Ishikawa (cell line): ENCODE data around the gene ZBTB8B.

Experiments
- CEBPB ChIP-seq: IDR thresholded peaks from 2 replicates; pipeline ENCODE4 v1.6.1; 2012
- CREB1 ChIP-seq: IDR thresholded peaks from 2 replicates; pipeline ENCODE4 v1.6.1; 2012; ENCODE audit warnings: low read depth
- EGR1 ChIP-seq: IDR thresholded peaks from 2 replicates; pipeline ENCODE4 v1.6.1; 2012
- EP300 ChIP-seq: IDR thresholded peaks from 2 replicates; pipeline ENCODE4 v1.6.1; 2012; ENCODE audit warnings: borderline replicate concordance
- FOXM1 ChIP-seq: IDR thresholded peaks from 2 replicates; pipeline ENCODE4 v1.6.1; 2012; ENCODE audit warnings: low read depth, borderline replicate concordance
- NFIC ChIP-seq: IDR thresholded peaks from 2 replicates; pipeline ENCODE4 v1.6.1; 2012
- RAD21 ChIP-seq: IDR thresholded peaks from 2 replicates; pipeline ENCODE4 v1.6.1; 2012; ENCODE audit warnings: low read depth
- TAF1 ChIP-seq: IDR thresholded peaks from 2 replicates; pipeline ENCODE4 v1.6.1; 2012; ENCODE audit warnings: low read depth, mild to moderate bottlenecking
- TCF12 ChIP-seq: IDR thresholded peaks from 2 replicates; pipeline ENCODE4 v1.6.1; 2012; ENCODE audit warnings: low read depth
- TEAD4 ChIP-seq: IDR thresholded peaks from 2 replicates; pipeline ENCODE4 v1.6.1; 2012
- YY1 ChIP-seq: IDR thresholded peaks from 2 replicates; pipeline ENCODE4 v1.6.1; 2012; ENCODE audit warnings: low read depth
- ZBTB7A ChIP-seq: IDR thresholded peaks from 2 replicates; pipeline ENCODE4 v1.6.1; 2012; ENCODE audit warnings: low read depth
- TF ChIP-seq, protein P1 (sequence below): IDR thresholded peaks from 2 replicates; pipeline ENCODE4 v1.6.1; 2012
- TF ChIP-seq, protein P2 (sequence below): IDR thresholded peaks from 2 replicates; pipeline ENCODE4 v1.6.1; 2012
- TF ChIP-seq, protein P3 (sequence below): IDR thresholded peaks from 2 replicates; pipeline ENCODE4 v1.6.1; 2012; ENCODE audit warnings: low read depth, mild to moderate bottlenecking

Gene ZBTB8B

DNA sequence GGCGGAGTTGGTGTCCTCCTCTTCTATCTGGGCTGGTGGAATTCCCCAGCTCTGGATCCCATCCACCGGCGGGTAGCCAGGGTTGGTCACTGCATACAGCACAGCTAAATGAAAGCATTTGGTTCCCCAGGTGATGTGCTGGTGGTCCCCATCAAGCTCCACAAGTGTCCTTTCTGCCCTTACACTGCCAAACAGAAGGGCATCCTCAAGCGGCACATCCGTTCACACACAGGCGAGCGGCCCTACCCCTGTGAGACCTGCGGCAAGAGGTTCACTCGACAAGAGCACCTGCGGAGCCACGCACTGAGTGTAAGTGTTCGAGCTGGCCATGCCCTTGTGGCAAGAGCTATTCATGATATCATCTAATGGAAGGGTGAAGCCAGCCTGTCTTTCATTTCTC, 15.9 kb downstream of the ZBTB8B start:
- no peak for TF ChIP-seq FOXM1
- TF ChIP-seq YY1, result no peak
- no peak for TF ChIP-seq CREB1
- no peak for TF ChIP-seq TCF12
- TF ChIP-seq, protein P1, sequence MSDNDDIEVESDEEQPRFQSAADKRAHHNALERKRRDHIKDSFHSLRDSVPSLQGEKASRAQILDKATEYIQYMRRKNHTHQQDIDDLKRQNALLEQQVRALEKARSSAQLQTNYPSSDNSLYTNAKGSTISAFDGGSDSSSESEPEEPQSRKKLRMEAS, result no peak
- TF ChIP-seq TAF1, result no peak
- TF ChIP-seq, protein P2, sequence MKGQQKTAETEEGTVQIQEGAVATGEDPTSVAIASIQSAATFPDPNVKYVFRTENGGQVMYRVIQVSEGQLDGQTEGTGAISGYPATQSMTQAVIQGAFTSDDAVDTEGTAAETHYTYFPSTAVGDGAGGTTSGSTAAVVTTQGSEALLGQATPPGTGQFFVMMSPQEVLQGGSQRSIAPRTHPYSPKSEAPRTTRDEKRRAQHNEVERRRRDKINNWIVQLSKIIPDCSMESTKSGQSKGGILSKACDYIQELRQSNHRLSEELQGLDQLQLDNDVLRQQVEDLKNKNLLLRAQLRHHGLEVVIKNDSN, result no peak
- TF ChIP-seq, protein P3, sequence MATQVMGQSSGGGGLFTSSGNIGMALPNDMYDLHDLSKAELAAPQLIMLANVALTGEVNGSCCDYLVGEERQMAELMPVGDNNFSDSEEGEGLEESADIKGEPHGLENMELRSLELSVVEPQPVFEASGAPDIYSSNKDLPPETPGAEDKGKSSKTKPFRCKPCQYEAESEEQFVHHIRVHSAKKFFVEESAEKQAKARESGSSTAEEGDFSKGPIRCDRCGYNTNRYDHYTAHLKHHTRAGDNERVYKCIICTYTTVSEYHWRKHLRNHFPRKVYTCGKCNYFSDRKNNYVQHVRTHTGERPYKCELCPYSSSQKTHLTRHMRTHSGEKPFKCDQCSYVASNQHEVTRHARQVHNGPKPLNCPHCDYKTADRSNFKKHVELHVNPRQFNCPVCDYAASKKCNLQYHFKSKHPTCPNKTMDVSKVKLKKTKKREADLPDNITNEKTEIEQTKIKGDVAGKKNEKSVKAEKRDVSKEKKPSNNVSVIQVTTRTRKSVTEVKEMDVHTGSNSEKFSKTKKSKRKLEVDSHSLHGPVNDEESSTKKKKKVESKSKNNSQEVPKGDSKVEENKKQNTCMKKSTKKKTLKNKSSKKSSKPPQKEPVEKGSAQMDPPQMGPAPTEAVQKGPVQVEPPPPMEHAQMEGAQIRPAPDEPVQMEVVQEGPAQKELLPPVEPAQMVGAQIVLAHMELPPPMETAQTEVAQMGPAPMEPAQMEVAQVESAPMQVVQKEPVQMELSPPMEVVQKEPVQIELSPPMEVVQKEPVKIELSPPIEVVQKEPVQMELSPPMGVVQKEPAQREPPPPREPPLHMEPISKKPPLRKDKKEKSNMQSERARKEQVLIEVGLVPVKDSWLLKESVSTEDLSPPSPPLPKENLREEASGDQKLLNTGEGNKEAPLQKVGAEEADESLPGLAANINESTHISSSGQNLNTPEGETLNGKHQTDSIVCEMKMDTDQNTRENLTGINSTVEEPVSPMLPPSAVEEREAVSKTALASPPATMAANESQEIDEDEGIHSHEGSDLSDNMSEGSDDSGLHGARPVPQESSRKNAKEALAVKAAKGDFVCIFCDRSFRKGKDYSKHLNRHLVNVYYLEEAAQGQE, result no peak
- TF ChIP-seq RAD21, result no peak

DNA sequence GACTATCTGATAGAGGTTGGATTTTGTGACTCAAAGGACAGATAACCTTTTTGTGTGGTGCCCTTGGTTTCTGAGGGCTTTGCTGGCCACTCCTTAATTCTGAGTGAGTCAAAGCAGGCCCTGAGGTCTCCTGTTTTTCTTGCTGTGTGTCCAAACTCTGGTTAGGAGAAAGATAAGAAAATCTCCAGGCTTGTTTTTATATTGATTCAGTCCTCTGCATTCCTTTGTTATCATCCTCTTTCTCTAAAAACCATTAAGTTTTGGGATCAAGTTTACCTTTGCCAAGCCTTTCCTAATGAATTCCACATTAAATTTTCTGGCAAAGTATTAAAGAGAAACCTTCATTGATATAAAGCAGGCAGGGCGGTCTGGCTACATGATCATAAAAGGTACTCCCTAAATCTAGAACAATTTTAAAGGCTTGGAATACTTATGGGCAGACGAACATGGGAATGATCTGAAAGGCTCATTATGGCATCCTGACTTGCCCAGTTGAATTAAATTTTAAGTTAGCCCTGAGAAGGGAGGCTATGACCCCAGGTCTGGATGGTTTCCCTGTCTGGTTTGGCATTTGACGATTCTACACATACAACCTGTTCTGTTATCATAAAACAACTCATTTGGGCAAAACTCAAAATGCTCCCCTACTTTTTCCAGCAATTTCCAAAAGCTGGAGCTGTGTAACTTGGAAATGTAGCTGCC, 20.8 kb downstream of the ZBTB8B start:
- TF ChIP-seq CREB1, result no peak
- TF ChIP-seq CEBPB, result no peak
- TF ChIP-seq, protein P3, result no peak
- TF ChIP-seq ZBTB7A, result no peak
- no peak for TF ChIP-seq NFIC
- TF ChIP-seq YY1, result no peak
- TF ChIP-seq TEAD4, result no peak
- TF ChIP-seq EP300, result no peak
- TF ChIP-seq, protein P1, result no peak
- no peak for TF ChIP-seq TAF1
- TF ChIP-seq TCF12, result no peak
- no peak for TF ChIP-seq EGR1
- TF ChIP-seq FOXM1, result no peak
- no peak for TF ChIP-seq RAD21
- TF ChIP-seq, protein P2, result no peak

DNA sequence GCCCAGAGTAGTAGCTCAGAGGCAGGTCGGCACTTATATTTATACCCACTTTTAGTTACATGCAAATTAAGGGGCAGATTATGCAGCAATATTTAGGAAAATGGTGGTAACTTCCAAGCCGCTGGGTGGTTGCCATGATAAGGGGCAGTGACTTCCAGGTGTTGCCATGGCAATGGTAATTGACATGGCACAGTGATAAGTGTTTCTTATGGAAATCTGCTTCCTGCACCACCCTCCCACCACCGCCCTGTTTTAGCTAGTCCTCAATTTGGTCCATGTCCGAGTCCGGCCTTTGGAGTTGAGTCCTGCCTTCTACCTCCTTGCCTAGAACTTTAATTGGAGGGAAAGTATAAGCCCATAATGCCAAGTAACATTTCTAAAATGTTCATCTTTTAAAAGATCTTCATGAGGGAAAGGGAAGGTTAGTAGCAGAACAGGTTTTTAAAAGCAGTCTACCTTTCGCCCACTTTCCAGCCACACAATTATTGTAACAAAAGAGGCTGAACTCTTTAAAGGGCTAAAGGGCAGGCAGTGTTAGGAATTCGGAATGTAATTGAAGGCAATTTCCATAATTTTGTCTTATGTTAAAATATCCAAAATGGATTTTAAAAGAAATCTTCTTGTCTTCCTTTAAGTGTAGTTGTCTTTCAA, 21.7 kb downstream of the ZBTB8B start:
- TF ChIP-seq CREB1 (no peak), TCF12 (no peak), RAD21 (no peak), EGR1 (no peak), EP300 (no peak), TAF1 (no peak), NFIC (no peak), CEBPB (no peak), ZBTB7A (no peak), YY1 (no peak), FOXM1 (no peak), TEAD4 (no peak)
- TF ChIP-seq, protein P2, result no peak
- TF ChIP-seq, protein P1, result no peak
- TF ChIP-seq, protein P3, result no peak

DNA sequence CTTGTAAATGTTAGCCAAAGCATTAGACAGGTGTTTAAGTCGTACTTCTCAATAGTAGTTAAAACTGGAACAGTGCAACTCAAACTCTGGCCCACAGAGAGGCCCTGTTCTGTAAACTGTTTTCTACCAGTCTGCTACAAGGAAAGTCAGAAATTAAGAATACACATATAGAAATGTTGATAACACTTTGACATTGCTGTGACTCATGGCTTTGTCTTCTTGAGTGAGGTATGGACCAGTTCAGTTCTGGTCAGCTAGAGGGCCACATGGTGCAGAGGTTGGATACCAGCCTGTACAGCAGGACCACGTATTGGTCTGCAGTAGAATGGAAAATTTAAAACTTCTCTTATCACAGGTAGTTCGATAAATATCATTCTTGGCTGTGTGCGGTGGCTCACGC, 22.3 kb downstream of the ZBTB8B start:
- TF ChIP-seq, protein P2, result no peak
- TF ChIP-seq NFIC (no peak), YY1 (no peak), CEBPB (no peak), TCF12 (no peak), RAD21 (no peak), FOXM1 (no peak)
- TF ChIP-seq, protein P3, result no peak
